ENCODE results near the gene GCN1. TPM values are rescaled to one million over a fixed set of nuclear protein-coding genes. Genes with fewer than 3 reads are reported as not detected.
A peak's percentile ranks its signal among the peaks of the same experiment; 100 is the strongest.
"Not testable (repeated sequence)": the region's sequence is repeated elsewhere in the genome, so short reads cannot be mapped to it uniquely, and the experiment has no call there.

Gene GCN1
- total RNA-seq, 1 experiment from 2014 or later: 51.5 TPM

DNA sequence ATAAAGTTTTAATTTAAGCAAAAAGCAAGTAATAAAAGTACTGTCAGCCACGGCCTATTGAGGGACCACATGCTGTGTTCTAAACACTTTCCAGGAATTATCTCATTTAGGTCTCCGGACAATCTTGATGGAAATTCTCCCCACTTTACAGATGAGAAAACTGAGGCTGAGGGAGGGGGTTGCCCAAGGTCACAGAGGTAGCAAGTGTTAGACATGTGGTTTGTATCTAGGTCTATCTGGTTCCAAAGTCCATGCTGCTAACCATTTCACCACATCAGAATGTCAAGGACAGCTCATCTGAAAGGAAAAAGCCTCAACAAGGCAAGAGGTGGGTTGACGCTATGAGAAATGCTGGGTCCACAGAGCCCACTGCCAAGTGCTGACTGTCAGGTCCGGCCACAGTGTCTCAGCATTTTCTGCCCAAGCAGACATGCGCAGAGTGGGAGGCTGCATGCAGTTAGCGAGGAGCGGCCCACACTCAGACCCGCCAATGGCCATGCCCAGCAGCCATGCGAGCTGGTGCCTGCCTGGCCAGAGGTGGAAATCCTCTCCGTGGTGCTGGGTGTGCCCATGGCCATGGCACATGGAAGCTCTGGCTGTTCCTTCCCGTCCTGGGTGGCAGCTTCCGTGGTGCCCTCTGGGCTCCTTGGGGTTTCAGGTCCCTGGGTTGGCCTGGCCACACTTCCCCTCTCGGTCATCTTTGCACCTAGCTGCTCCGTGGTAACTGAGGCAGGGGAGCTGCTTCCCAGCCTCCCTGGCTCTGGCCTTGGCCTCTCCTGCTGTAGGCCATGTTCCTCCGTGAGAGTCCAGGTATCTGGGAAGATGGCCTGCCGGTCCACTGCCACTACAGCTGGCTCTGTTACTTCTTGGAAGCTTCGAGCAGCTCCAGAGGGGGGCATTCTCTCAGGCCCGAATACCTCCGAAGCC is 24.4 kb upstream of the GCN1 start:
- in situ Hi-C loops (cut with HindIII; ENCODE audit: low pct_unique_long_range_greater_than_20kb, low sequenced_read_pairs): no loop called here
- DNase-seq (ENCODE audit: low read depth): no peak

DNA sequence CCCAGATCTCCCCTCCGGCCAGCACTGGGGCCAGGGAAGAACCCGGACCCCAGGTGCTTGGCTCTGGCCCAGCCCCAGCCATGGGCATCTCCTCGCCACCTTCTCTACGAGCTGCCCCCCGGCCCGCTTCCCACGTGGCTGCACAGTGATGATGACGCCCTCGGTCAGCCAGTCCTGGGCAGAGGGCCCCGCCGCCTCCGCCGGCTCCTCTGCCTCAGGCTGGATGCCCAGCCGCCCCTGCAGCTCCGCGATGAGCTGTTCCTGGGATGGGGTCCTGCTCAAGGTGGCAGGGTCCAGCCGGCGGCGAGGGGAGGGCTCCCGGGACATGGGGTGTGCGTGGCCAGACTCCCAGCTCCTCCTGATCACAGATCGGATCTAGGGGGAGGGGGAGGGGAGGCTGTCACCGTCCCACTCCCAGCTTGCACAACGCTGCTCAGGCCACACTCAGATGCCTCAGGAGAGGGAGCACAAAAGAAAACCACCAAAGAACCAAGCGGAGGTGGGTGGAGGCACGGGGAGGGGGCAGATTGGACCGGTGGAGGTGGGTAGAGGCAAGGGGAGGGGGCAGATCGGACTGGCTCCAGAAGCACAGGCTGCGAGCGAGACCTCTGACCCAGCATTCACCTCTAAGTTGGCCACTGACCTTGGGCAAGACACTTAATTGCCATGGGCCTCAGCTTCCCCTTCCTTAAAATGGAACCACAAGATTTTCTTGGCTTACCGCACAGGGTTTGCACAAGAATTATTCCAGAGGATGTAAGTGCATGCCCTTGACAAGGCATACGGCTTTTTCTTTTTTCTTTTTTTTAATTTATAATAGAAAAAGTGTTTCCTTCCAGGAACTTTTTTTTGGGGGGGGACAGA is 22.5 kb upstream of the GCN1 start:
- in situ Hi-C loops (cut with HindIII; ENCODE audit: low pct_unique_long_range_greater_than_20kb, low sequenced_read_pairs): no loop called here
- no peak for DNase-seq (ENCODE audit: low read depth)

DNA sequence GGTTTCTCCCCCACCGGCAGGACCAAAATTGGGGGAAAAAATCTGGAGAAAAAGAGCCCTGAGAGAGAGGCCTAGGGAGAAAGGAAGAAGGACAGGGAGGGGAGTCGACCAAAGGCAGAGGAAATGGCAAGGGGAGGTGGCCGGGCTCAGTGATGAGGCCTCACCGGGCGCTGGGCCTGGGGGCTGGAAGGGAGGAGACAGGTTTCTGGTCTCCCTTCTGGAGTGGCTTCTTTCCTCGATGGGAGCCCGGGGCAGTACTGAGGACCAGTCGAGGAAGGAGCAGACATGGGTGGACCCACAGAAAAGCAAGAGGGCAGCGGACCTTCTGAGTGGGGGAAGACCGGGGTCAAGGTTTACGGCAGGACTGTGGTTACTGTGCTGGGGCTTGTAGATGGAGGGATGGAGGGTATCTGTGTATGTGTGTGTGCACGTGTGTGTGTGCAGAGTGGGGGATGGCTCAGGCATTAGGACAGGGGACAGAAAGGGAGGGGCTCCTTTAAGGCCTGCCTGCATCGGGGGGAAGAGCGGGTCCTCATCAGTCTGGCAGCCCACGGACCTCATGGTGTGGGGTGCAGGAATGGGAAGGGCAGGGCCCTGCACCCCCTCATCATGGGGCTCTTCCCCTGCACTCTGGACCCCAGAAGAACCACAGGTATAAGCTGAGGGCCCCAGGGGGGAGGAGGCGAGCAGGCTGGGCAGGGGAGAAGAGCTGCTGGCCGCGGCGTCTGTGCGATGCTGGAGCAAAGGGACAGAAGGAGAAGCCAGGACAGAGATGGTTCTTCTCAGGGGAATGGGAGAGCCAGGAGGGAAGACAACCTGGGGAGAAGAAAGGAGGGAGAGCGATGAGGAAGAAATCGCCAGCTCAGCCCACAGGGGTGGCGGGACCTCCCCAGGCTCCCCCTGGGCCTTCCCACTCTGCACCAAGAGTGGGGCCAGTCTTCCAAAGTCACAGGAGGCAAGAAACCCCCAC is 21.5 kb upstream of the GCN1 start:
- in situ Hi-C loops (cut with HindIII; ENCODE audit: low pct_unique_long_range_greater_than_20kb, low sequenced_read_pairs): no loop called here
- no peak for DNase-seq (ENCODE audit: low read depth)

DNA sequence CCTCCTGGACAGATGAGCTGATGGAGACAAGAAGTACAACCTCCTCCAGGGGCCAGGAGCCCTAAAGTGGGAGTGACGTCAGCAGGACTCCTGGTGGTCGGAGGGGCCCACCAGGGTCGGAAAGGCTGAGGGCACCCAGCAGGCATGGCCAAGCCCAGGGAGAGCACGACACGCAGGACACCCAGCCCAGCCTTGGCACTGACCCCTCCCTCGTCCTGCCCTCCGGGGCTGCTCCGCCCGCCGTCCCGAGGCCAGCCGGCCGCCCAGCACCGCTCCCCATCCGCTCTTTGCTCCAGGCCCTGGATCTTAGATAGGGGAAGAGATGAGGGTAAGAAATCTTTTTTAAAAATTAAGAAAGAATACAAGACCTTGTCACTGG is 20.8 kb upstream of the GCN1 start:
- in situ Hi-C loops (cut with HindIII; ENCODE audit: low pct_unique_long_range_greater_than_20kb, low sequenced_read_pairs): no loop called here
- DNase-seq (ENCODE audit: low read depth): no peak

DNA sequence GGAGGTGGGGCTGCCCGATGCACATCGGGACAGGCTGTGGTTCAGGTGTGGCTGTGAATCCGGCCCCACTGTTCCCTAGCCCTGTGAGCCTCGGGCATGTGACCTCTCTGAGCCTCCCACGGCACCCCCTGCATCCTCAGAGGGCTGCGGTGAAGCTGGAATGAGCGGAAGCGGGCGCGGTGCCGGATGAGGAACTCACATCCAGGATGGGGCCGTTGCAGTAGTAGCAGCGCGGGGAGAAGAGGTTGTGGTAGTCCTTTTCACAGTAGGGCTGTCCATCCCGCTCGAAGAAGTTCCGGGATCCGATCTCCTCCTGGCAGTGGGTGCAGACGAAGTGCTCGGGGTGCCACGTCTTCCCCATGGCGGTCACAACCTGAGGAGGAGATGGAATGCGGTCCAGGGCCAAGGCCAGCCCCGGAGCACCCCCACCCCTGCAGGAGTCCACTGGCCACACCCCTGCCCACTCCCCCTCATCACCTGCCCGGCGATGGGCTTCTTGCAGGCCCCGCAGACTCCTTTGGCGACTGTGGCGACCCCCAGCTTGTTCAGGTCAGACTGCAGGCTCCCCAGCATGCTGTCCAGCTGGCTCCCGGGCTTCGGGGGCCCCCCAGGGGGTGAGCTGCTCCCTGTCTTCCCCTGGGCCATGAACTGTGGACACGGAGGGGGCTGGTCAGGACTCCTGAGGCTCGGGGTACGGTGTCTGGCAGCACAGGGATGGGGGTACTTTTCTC is 20.3 kb upstream of the GCN1 start:
- no peak for DNase-seq (ENCODE audit: low read depth)
- in situ Hi-C loops (cut with HindIII; ENCODE audit: low pct_unique_long_range_greater_than_20kb, low sequenced_read_pairs): no loop called here

DNA sequence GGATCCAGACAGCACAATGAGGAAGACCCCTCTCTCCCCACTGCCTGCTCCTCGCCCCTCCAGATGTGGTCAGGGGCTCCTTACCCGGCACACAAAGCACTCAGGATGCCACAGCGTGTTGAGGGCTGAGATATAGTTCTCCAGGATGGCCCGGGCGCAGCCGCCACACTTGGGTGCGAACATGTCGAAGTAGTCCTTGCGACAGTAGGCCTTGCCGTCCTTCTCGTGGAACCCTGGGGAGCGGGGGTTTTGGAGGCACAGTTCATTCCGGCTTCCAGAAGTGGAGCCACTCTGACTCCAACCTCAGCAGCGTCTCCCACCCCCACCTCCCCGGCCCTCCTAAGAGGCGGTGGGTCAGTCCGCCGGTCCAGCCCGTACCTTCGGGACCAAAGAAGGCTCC is 19.2 kb upstream of the GCN1 start:
- in situ Hi-C loops (cut with HindIII; ENCODE audit: low pct_unique_long_range_greater_than_20kb, low sequenced_read_pairs): no loop called here

DNA sequence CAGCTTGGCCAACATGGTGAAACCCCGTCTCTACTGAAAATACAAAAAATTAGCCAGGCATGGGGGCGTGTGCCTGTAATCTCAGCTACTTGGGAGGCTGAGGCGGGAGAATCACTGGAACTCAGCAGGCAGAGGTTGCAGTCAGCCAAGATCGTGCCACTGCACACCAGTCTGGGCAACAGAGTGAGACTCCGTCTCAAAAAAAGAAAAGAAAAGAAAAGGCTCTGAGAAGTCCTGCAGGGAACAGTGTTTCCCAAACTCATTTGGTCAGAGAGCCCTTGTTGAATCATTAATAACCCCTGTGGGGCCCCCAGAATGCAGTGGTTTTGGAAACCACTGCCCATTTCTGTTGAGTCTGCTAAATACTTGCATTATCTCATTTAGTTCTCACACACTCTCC is 18.7 kb upstream of the GCN1 start:
- in situ Hi-C loops (cut with HindIII; ENCODE audit: low pct_unique_long_range_greater_than_20kb, low sequenced_read_pairs); DNase-seq (ENCODE audit: low read depth): not testable (repeated sequence)

More for the DNA sequence above, 19.2 kb upstream of the GCN1 start:
- no peak for DNase-seq (ENCODE audit: low read depth)

DNA sequence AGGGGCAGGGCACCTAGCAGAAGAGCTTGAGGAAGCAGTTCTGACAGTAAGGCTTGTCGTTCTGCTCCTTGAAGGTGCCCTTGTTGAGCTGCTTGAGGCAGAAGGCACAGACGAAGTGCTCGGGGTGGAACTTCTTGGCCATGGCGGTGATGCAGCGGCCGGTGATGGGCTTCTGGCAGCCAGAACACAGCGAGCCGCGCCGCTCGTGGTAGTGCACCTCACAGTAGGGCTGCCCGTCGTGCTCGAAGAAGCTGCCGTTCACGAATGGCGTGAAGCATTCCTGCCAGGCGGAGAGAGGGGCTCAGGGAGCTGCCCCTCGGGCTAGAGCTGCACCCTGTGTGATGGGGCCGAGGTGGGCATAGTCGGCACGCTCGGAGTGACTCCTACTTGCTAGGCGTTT is 17.8 kb upstream of the GCN1 start:
- in situ Hi-C loops (cut with HindIII; ENCODE audit: low pct_unique_long_range_greater_than_20kb, low sequenced_read_pairs): no loop called here
- DNase-seq (ENCODE audit: low read depth): no peak

DNA sequence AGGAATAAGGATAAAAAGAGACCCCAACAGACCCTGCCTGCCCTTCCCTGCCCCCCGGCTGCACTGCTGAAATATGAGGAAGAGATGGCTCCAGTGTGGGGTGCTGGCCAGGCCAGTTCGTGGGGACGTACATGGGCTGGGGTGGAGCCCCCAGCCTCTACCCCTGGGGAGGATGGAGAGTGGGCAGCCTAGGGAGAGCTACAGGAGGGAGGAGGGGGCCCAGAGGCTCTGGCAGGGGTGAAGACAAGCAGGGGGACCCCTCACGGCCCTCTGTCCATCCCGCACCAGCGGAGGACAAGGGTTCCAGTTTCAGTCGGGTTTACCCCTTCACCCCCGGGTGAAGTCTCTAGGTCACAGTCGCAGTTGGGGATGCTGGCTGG is 17.4 kb upstream of the GCN1 start:
- in situ Hi-C loops (cut with HindIII; ENCODE audit: low pct_unique_long_range_greater_than_20kb, low sequenced_read_pairs): no loop called here
- DNase-seq (ENCODE audit: low read depth): no peak

DNA sequence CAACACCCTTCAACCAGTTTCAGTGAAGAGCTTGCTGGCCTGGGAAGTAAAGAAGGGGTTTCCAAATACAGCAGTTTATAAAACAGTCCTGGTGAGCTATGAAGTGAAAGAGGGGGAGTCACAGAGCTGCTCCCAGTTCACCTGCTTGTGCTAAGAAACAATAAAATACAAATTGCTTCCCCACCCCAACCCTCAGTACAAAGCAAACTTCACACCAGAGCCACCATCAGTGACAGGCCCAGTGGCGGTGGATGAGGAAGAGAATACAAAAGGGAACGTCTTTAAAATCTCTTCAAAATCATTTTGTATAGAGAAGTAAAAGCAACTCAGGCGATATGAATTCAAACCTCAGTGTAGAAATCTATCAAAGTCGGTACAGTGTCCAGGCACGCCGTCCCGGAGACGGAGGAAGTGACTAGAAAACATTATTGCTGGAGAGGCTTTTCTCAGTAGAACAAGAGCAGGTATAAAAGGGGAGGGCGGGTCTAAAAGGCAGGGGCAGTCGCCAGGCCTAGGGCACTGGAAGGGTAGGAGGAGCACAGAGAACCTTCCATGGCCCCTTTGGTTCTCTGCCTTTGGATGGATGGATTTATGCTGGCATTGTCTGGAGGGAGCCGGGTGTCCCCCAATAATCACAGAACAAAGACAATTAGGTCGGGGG is 16.9 kb upstream of the GCN1 start:
- DNase-seq (ENCODE audit: low read depth): no peak
- in situ Hi-C loops (cut with HindIII; ENCODE audit: low pct_unique_long_range_greater_than_20kb, low sequenced_read_pairs): no loop called here

DNA sequence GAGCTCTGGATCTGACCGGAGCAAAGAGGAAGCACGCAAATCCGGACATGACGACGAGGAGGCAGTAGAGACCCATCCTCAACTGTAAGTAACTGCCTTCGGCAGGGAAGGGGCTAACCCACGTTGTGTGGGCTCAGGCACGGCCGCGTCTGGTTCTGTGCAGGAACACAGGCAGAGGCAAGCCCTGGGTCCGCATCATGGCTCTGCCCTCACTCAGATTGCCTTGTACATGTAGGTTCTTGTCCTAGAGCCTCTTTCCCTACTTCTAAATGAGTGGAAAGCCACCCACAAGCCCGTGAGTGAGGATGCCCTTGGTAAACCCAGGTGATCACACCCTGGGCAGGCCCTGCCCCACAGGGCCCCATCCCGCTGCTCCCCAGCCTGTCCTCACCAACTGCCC is 15.3 kb upstream of the GCN1 start:
- in situ Hi-C loops (cut with HindIII; ENCODE audit: low pct_unique_long_range_greater_than_20kb, low sequenced_read_pairs): no loop called here
- no peak for DNase-seq (ENCODE audit: low read depth)

DNA sequence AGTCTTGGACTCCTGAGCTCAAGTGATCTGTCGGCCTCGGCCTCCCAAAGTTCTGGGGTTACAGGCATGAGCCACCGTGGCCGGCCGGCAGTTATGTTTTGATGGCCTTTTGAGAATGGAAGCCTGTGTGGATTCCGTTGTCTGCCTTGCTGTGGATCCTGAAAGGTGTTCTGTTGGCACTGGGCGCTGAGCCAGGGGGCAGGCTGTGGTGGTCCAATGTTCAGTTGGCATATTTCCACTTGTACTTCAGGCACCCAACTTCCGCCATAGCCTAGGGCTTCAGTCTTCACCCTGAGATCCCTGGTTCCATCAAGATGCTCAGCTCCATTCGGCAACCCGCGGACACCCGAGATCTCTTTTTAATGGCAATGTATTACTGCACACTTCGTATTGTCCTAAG is 12.7 kb upstream of the GCN1 start:
- in situ Hi-C loops (cut with HindIII; ENCODE audit: low pct_unique_long_range_greater_than_20kb, low sequenced_read_pairs): no loop called here

DNA sequence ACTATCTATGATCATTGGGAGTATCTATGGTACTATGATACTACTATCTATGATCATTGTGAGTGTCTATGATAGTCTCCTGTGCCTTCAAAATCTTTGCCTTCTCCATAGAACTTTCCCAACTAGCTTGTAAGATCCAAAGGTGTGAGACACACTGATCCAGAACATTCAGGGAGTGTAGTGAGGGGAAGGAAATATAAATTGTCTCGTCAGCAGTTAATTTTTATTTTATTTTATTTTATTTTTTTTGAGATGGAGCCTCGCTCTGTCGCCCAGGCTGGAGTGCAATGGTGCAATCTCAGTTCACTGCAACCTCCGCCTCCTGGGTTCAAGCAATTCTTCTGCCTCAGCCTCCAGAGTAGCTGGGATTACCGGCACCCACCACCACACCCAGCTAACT is 12.3 kb upstream of the GCN1 start:
- in situ Hi-C loops (cut with HindIII; ENCODE audit: low pct_unique_long_range_greater_than_20kb, low sequenced_read_pairs); DNase-seq (ENCODE audit: low read depth): not testable (repeated sequence)

More for the DNA sequence above, 12.7 kb upstream of the GCN1 start:
- no peak for DNase-seq (ENCODE audit: low read depth)

DNA sequence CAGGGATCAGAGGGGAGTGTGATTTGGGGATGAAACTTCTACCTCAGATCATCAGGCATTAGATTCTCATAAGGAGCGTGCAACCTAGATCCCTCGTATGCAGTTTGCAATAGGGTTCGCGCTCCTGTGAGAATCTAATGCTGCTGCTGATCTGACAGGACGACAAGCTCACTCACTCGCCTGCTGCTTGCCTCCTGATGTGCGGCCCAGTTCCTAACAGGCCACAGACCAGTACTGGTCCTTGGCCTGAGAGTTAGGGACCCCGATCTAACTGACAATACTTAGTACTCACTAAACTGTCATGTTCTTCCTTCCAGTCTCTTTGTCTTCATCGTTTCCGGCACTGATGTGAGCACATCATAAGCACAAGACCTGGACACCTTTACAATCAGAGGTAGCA is 11.7 kb upstream of the GCN1 start:
- DNase-seq (ENCODE audit: low read depth): no peak
- in situ Hi-C loops (cut with HindIII; ENCODE audit: low pct_unique_long_range_greater_than_20kb, low sequenced_read_pairs): no loop called here

DNA sequence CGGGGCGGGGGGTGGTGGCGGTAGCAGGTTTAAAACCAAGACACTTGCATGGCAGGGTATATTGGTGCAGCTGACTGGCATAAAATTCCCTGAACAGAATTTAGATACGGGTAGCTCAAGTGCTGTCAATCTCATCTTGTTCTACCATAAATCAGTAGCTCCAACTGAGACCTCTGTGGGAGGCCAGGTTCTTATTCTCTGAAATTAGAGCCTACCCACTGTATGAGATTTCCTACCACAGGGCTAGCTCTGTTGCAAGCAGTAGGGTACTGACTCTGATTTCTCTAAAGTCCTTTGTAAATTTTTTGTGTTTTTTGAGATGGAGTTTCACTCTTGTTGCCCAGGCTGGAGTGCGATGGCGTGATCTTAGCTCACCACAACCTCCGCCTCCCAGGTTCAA is 9.7 kb upstream of the GCN1 start:
- in situ Hi-C loops (cut with HindIII; ENCODE audit: low pct_unique_long_range_greater_than_20kb, low sequenced_read_pairs): no loop called here
- no peak for DNase-seq (ENCODE audit: low read depth)

DNA sequence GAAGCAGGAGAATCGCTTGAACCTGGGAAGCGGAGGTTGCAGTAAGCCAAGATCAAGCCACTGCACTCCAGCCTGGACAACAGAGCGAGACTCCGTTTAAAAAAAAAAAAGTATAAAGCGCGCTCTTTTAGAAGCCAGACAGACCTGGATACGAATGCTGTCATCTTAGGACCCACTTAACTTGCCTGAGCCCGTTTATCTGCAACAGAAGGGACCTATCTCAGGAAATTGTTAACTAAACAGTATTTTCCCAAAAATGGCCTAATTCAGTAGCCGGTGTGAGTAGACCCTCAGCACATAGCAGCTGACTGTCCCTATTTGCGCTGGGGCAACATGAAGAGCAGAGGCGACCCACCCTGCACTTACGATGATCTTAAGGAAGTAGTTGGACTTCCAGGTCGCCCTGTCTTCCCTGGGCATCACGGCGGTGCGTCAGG is 5.9 kb upstream of the GCN1 start:
- in situ Hi-C loops (cut with HindIII; ENCODE audit: low pct_unique_long_range_greater_than_20kb, low sequenced_read_pairs): no loop called here
- no peak for DNase-seq (ENCODE audit: low read depth)

DNA sequence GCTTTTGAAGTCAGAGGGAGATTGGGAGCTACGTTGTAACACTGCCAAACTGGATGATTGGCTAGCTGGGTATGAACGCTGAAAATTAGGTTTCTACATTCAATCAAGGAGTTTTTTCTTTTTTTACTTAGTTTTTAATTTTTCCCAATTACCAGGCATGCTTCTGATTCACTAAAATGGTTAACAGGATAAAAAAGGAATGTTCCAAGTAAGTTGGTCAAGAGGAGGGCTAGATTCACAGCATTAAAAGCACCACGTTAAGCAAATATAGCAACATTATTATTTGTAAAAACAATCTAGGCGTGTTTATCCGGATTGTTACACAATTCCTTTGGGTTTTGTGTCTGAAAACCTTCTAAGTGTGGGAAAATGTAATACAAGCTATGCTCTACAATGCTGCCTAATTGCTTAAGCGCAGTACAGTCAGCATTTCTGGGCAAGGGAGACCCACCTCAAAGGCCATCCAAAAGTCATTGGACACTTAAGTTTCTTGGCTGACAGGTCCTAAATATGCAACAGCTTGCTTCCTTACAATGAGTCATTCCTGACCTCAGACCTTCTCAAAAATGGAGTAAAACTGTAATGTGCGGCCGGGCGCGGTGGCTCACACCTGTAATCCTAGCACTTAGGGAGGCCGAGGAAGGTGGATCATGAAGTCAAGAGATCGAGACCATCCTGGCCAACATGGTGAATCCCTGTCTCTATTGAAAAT is 5.2 kb upstream of the GCN1 start:
- DNase-seq (ENCODE audit: low read depth): peak; percentile 29
- in situ Hi-C loops (cut with HindIII; ENCODE audit: low pct_unique_long_range_greater_than_20kb, low sequenced_read_pairs): no loop called here
